Measurements from ENCODE around the gene NAGS.

- TF ChIP-seq POLR2A (IDR thresholded peaks at IDR 0.05; ENCODE audit: low read length) = no peak
- TF ChIP-seq GATA1 (IDR thresholded peaks at IDR 0.05; ENCODE audit: low read depth, low read length) = no peak
Observed at GRCh38 chr17:44039829-44040635, 35.6 kb downstream of the NAGS start.

All from erythroblast (primary cell).